A549 (cell line): ENCODE data around the gene GAB1. TPM values are rescaled to one million over a fixed set of nuclear protein-coding genes. Genes with fewer than 3 reads are reported as not detected.

Experiments
- ATAC-seq, 2 experiments: fragments of 200-7000 bp in 1 of 2; fragments of >200 bp in 1 of 2; cut with Nextera tagmentation in 1 of 2; cut with Tn5 transposase in 1 of 2; 3 replicates each; pipeline versions ENCODE4 v1.8.0 to v1.9.1; 2018 to 2020; ENCODE audit warnings: mild to moderate bottlenecking in 1 of 2, moderate library complexity in 1 of 2
- CTCF ChIA-PET: fragments of 300-600 bp; sonication (Branson Sonifier 250); formaldehyde crosslinking; extraction: SDS; loops from one replicate; lab custom pipeline; 2021; ENCODE audit warnings: antibody characterized with exemption, inconsistent platforms; lab: Yijun Ruan, JAX
- POLR2A ChIA-PET: fragments of 350-600 bp; formaldehyde crosslinking; extraction: SDS; loops from one replicate; lab custom pipeline; 2021; ENCODE audit warnings: antibody characterized with exemption, inconsistent platforms; lab: Yijun Ruan, JAX
- DNase-seq, 2 experiments: peaks; one replicate each; pipeline versions ENCODE4 v3.0.0 to v3.0.0-alpha.2; 2011 to 2016; ENCODE audit warnings: low read depth in 1 of 2, low spot score in 1 of 2
- FAIRE-seq: peaks from 2 replicates; lab custom pipeline; 2011; peaks lifted over from hg19 to GRCh38; lab: Jason Lieb, UNC
- H3K27ac ChIP-seq, 2 experiments: fragments of >200 bp; sonication (Bioruptor Twin); formaldehyde crosslinking; 3 replicates each; pipeline ENCODE4 v1.5.1; 2016 to 2017
- H3K4me1 ChIP-seq: fragments of >200 bp; sonication (Bioruptor Twin); formaldehyde crosslinking; 3 replicates; pipeline ENCODE4 v1.6.1; 2016
- H3K4me2 ChIP-seq: fragments of >200 bp; sonication (Bioruptor Twin); formaldehyde crosslinking; 3 replicates; pipeline ENCODE4 v1.6.1; 2016
- H3K4me3 ChIP-seq: fragments of >200 bp; sonication (Bioruptor Twin); formaldehyde crosslinking; 3 replicates; pipeline ENCODE4 v1.5.1; 2016
- H3K9me3 ChIP-seq: fragments of >200 bp; sonication (Bioruptor Twin); formaldehyde crosslinking; 3 replicates; pipeline ENCODE4 v1.6.1; 2016
- CBX2 ChIP-seq: fragments of 200-600 bp; sonication (generic); IDR thresholded peaks from 2 replicates; pipeline ENCODE4 v1.6.1; 2016; ENCODE audit warnings: low read depth, mild to moderate bottlenecking, borderline replicate concordance
- CBX8 ChIP-seq: fragments of 200-600 bp; sonication (generic); IDR thresholded peaks from 2 replicates; pipeline ENCODE4 v1.6.1; 2016
- E2F6 ChIP-seq: IDR thresholded peaks from 2 replicates; pipeline ENCODE4 v1.6.1; 2012; ENCODE audit warnings: low read depth, borderline replicate concordance
- EHF ChIP-seq: fragments of 250-450 bp; sonication (Bioruptor Pico); IDR thresholded peaks from 2 replicates; pipeline ENCODE4 v1.5.0; 2020; ENCODE audit warnings: mild to moderate bottlenecking
- EP300 ChIP-seq, 2 experiments: fragments of >200 bp; sonication (Bioruptor Twin); formaldehyde crosslinking; IDR thresholded peaks; 2 replicates in 1 of 2; 3 replicates in 1 of 2; pipeline ENCODE4 v1.6.1; 2016 to 2017
- HOXA7 ChIP-seq: fragments of 250-450 bp; sonication (Bioruptor Pico); IDR thresholded peaks from 2 replicates; pipeline ENCODE4 v1.5.0; 2020; ENCODE audit warnings: mild to moderate bottlenecking, moderate library complexity
- HOXB13 ChIP-seq: fragments of 250-450 bp; sonication (Bioruptor Pico); IDR thresholded peaks from 2 replicates; pipeline ENCODE4 v1.5.0; 2020; ENCODE audit warnings: low read depth, mild to moderate bottlenecking, moderate library complexity
- HOXB5 ChIP-seq: fragments of 250-450 bp; sonication (Bioruptor Pico); IDR thresholded peaks from 2 replicates; pipeline ENCODE4 v1.5.0; 2020; ENCODE audit warnings: mild to moderate bottlenecking, moderate library complexity
- JUNB ChIP-seq: fragments of >200 bp; sonication (Bioruptor Twin); formaldehyde crosslinking; IDR thresholded peaks from 2 replicates; pipeline ENCODE4 v1.6.1; 2016
- MAFK ChIP-seq: fragments of 450-650 bp; IDR thresholded peaks from 2 replicates; pipeline ENCODE4 v1.6.1; 2014; ENCODE audit not compliant: partially characterized antibody
- MYC ChIP-seq: IDR thresholded peaks from 2 replicates; pipeline ENCODE4 v1.6.1; 2012; ENCODE audit warnings: mild to moderate bottlenecking, inconsistent platforms, low read length, improper control_type of control experiment, borderline replicate concordance
- PHF8 ChIP-seq: fragments of 200-600 bp; sonication (generic); IDR thresholded peaks from 2 replicates; pipeline ENCODE4 v1.6.1; 2016; ENCODE audit warnings: low read depth, mild to moderate bottlenecking, antibody characterized with exemption, moderate library complexity, borderline replicate concordance
- POLR2A ChIP-seq: IDR thresholded peaks from 2 replicates; pipeline ENCODE4 v1.6.1; 2012; ENCODE audit warnings: mild to moderate bottlenecking, low read length
- RAD21 ChIP-seq, 2 experiments: fragments of >200 bp in 1 of 2; sonication (Bioruptor Twin) in 1 of 2; formaldehyde crosslinking in 1 of 2; IDR thresholded peaks in 1 of 2; conservative IDR thresholded peaks in 1 of 2; 2 replicates in 1 of 2; 3 replicates in 1 of 2; pipeline ENCODE4 v1.6.1; 2012 to 2018; ENCODE audit warnings: inconsistent platforms in 1 of 2
- RARB ChIP-seq: fragments of 250-450 bp; sonication (Bioruptor Pico); IDR thresholded peaks from 2 replicates; pipeline ENCODE4 v1.8.0; 2021; ENCODE audit warnings: mild to moderate bottlenecking, moderate library complexity
- RCOR1 ChIP-seq: fragments of 150-350 bp; IDR thresholded peaks from 2 replicates; pipeline ENCODE4 v1.6.1; 2014; ENCODE audit warnings: antibody characterized with exemption, low read length, low read depth
- SMC3 ChIP-seq: fragments of >200 bp; sonication (Bioruptor Twin); formaldehyde crosslinking; IDR thresholded peaks from 3 replicates; pipeline ENCODE4 v1.6.1; 2018; ENCODE audit warnings: inconsistent platforms
- SREBF2 ChIP-seq: fragments of 450-650 bp; IDR thresholded peaks from 2 replicates; pipeline ENCODE4 v1.6.1; 2014; ENCODE audit warnings: mild to moderate bottlenecking, moderate library complexity
- ZFP36 ChIP-seq: fragments of 450-650 bp; IDR thresholded peaks from 2 replicates; pipeline ENCODE4 v1.6.1; 2014; ENCODE audit warnings: borderline replicate concordance; ENCODE audit not compliant: partially characterized antibody
- WGBS: methylation state at CpG from one replicate; pipeline ENCODE4 v1.1.6; 2017; ENCODE audit errors: missing lambda C conversion rate; 5-methylcytosine and 5-hydroxymethylcytosine counted together
- polyA plus RNA-seq, 4 experiments: library from polyadenylated mRNA; depleted of rRNA in 3 of 4; stranded (reverse); fragments of >200 nt; fragmentation: RNase III in 1 of 4; extraction: RNeasy Plus Mini Kit Qiagen cat#74134 plus additional on column Dnase treatment in 1 of 4; gene quantifications; 2 replicates in 3 of 4; 3 replicates in 1 of 4; pipeline ENCODE4 v1.2.3, GENCODE V29; 2011 to 2017
- TF ChIP-seq, protein P1 (sequence below): fragments of 450-650 bp; IDR thresholded peaks from 2 replicates; pipeline ENCODE4 v1.6.1; 2014; ENCODE audit warnings: antibody characterized with exemption
- TF ChIP-seq, protein P2 (sequence below): fragments of >200 bp; sonication (Bioruptor Twin); formaldehyde crosslinking; IDR thresholded peaks from 3 replicates; pipeline ENCODE4 v1.5.1; 2016

Gene GAB1
- polyA plus RNA-seq, 2 of the 4 experiments (the other 2 are of a cell fraction): 2.3 to 3.6 TPM

DNA sequence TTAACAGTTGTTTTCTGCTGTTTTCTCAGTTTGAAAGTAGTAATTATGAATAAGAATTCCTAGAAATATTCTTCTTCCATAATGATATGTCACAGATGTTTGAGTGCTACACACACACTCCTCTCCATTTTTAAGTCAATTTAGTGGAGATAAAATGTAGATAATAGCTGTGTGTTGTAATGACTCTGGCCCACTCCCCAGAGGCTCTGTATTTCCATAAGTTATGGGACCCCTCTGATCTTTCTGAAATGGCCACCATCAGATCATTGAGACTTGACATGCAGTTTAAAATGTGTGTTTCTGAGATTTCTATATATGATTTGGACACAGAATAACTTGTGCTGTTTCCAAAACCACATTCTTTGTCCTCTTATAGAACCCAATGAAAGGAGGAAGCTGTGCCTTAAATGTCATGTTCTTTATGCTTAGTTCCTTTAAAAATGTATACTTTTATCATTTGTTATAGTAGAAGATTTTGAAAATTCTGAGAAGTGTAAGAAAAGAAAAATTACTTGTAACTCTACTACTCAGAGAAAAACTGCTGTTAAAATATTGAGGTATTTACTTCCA, 46.4 kb downstream of the GAB1 start:
- POLR2A ChIA-PET: no interaction called here
- CTCF ChIA-PET: interaction anchor here (0.6 to 0.8 kb wide), 2 partner anchors 380 to 1679 kb away, joined by 3 read pairs; no protein-coding TSS in a partner anchor
- H3K4me2 ChIP-seq: no peak overlapping the region
- 0 out of 3 replicates have a peak, but pooled peaks cover 3% of the 10 kb centered on the region for H3K4me1 ChIP-seq
- no peak for ATAC-seq
- DNase-seq: no peak
- H3K4me3 ChIP-seq: no peak overlapping the region
- TF ChIP-seq JUNB: no peak
- no peak for TF ChIP-seq EHF (CRISPR knock-in tag)
- TF ChIP-seq, protein P1, sequence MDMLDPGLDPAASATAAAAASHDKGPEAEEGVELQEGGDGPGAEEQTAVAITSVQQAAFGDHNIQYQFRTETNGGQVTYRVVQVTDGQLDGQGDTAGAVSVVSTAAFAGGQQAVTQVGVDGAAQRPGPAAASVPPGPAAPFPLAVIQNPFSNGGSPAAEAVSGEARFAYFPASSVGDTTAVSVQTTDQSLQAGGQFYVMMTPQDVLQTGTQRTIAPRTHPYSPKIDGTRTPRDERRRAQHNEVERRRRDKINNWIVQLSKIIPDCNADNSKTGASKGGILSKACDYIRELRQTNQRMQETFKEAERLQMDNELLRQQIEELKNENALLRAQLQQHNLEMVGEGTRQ: no peak
- TF ChIP-seq RARB (CRISPR knock-in tag): no peak
- TF ChIP-seq HOXB13 (CRISPR knock-in tag): no peak
- TF ChIP-seq CBX2: no peak
- no peak for TF ChIP-seq MYC
- TF ChIP-seq RCOR1: no peak
- no peak for TF ChIP-seq HOXA7 (CRISPR knock-in tag)
- no peak for TF ChIP-seq E2F6
- TF ChIP-seq SREBF2: no peak
- no peak for TF ChIP-seq SMC3
- no peak for TF ChIP-seq POLR2A
- TF ChIP-seq, protein P2, sequence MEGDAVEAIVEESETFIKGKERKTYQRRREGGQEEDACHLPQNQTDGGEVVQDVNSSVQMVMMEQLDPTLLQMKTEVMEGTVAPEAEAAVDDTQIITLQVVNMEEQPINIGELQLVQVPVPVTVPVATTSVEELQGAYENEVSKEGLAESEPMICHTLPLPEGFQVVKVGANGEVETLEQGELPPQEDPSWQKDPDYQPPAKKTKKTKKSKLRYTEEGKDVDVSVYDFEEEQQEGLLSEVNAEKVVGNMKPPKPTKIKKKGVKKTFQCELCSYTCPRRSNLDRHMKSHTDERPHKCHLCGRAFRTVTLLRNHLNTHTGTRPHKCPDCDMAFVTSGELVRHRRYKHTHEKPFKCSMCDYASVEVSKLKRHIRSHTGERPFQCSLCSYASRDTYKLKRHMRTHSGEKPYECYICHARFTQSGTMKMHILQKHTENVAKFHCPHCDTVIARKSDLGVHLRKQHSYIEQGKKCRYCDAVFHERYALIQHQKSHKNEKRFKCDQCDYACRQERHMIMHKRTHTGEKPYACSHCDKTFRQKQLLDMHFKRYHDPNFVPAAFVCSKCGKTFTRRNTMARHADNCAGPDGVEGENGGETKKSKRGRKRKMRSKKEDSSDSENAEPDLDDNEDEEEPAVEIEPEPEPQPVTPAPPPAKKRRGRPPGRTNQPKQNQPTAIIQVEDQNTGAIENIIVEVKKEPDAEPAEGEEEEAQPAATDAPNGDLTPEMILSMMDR: no peak
- no peaks in the 10 kb centered on the region for H3K9me3 ChIP-seq
- FAIRE-seq: no peak
- no peak overlapping the region for H3K27ac ChIP-seq

DNA sequence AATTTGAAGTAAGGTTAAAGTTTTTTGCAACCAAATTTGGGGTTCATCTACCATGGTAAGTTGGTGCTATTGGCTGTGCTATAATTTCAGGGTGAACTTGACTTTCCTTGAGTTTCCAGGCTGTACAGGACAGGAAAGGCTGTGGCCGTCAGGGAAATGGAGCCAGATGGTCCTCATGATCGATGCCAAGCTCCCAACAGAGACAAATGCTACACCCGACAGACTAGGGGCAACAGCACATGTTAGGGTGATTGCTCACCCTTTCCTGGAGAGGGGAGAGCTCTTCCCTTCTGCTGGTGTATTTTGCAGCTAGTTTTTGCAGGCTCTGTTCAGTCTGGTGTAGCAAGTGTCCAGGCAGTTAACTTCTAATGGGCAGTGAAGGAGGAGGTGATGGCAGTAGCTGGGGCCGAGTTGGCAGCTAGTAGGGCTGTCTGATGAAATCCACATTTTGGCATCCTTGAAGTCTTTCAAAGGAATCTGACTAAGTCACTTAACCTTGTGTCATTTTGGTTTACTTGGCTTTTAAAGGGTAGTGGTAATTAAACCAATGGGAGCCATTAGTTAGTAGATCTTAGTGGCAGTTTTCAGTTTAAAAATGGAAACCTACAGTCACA, 47.8 kb downstream of the GAB1 start:
- 71% methylated on average over 3 of the region's 4 CpGs for WGBS
- ChIA-PET POLR2A (no interaction called here), CTCF (interaction anchor here (0.5 to 1.1 kb wide), 2 partner anchors 51 to 976 kb away, joined by 4 read pairs; no protein-coding TSS in a partner anchor)
- Histone ChIP-seq H3K4me3 (no peak overlapping the region), H3K4me2 (no peak overlapping the region), H3K9me3 (no peaks in the 10 kb centered on the region), H3K4me1 (peaks cover 10% of the 10 kb centered on the region), H3K27ac (no peak overlapping the region)
- ATAC-seq (no peak), FAIRE-seq (no peak), DNase-seq (no peak)
- TF ChIP-seq PHF8 (no peak), HOXB5 (no peak), RAD21 (conservative IDR thresholded peaks at IDR 0.05 in 1 of 2, IDR thresholded peaks at IDR 0.05 in 1 of 2) (no peak), MAFK (no peak), CBX8 (no peak), ZFP36 (no peak), EP300 (IDR thresholded peaks at IDR 0.05) (no peak)
- TF ChIP-seq, protein P2: no peak
